NB4 (cell line): Measurements from ENCODE around the gene PARP2.
"Not testable (repeated sequence)": the region's sequence is repeated elsewhere in the genome, so short reads cannot be mapped to it uniquely, and the experiment has no call there.

Experiments
- DNase-seq: peaks from one replicate; pipeline ENCODE4 v3.0.0; 2010; ENCODE audit warnings: low read depth
- H3K4me3 ChIP-seq: one replicate; pipeline ENCODE4 v1.5.1; 2011; ENCODE audit warnings: mild to moderate bottlenecking, low read depth, low read length, moderate library complexity
- CTCF ChIP-seq: IDR thresholded peaks from one replicate; pipeline ENCODE4 v1.5.1; 2012; ENCODE audit warnings: low read depth, low read length
- MAX ChIP-seq: IDR thresholded peaks from 2 replicates; pipeline ENCODE4 v1.6.1; 2011; ENCODE audit warnings: low read depth, low read length
- MYC ChIP-seq: IDR thresholded peaks from 2 replicates; pipeline ENCODE4 v1.6.1; 2011; ENCODE audit warnings: low read depth, low read length
- POLR2A ChIP-seq: IDR thresholded peaks from 2 replicates; pipeline ENCODE4 v1.6.1; 2011; ENCODE audit warnings: mild to moderate bottlenecking; ENCODE audit not compliant: insufficient read length; ENCODE audit errors: extremely low read depth

Gene PARP2

GRCh38 chr14:20331053-20331613 lies 12.3 kb upstream of the PARP2 start:
- TF ChIP-seq POLR2A (no peak), MAX (0 out of 2 replicates have a peak, but pooled peaks have one; percentile 15), MYC (no peak)
- no peak for DNase-seq
- peak overlapping the region; percentile 48 for H3K4me3 ChIP-seq

- H3K4me3 ChIP-seq: peak overlapping the region; percentile 95
- no peak for DNase-seq
- TF ChIP-seq MYC: no peak
- no peak for TF ChIP-seq POLR2A
- TF ChIP-seq CTCF: no peak
- TF ChIP-seq MAX: no peak
Measured at GRCh38 chr14:20332431-20332787, 11.0 kb upstream of the PARP2 start.

- TF ChIP-seq CTCF (no peak), POLR2A (peak; percentile 28), MYC (peak; percentile 45), MAX (peak; percentile 80)
- DNase-seq: peak; percentile 91
- H3K4me3 ChIP-seq: peak within 1 kb of the TSS; percentile 95
Measured at GRCh38 chr14:20332788-20333493, 10.5 kb upstream of the PARP2 start, which contains the start of gene CCNB1IP1. TSS of gene CCNB1IP1 (minus strand) at chr14:20333279. CDS start at chr14:20316523, 16,756 bp downstream.

GRCh38 chr14:20333494-20333841 lies 10.0 kb upstream of the PARP2 start:
- peak overlapping the region; percentile 95 for H3K4me3 ChIP-seq
- TF ChIP-seq CTCF (no peak), MAX (no peak), MYC (no peak), POLR2A (no peak)
- DNase-seq: no peak

GRCh38 chr14:20334017-20334416 lies 9.4 kb upstream of the PARP2 start:
- H3K4me3 ChIP-seq: no peak overlapping the region
- no peak for DNase-seq

GRCh38 chr14:20341032-20341431 lies 2.4 kb upstream of the PARP2 start:
- DNase-seq, H3K4me3 ChIP-seq: not testable (repeated sequence)

More at GRCh38 chr14:20334017-20334416, 9.4 kb upstream of the PARP2 start:
- no peak for TF ChIP-seq CTCF
- TF ChIP-seq MAX: no peak
- TF ChIP-seq MYC: no peak
- no peak for TF ChIP-seq POLR2A
